Left lung (tissue), 10 donors: ENCODE measurements around the gene CFAP97D2. TPM values are rescaled to one million over a fixed set of nuclear protein-coding genes. Genes with fewer than 3 reads are reported as not detected.
A peak's percentile ranks its signal among the peaks of the same experiment; 100 is the strongest.
"Not testable (repeated sequence)": the region's sequence is repeated elsewhere in the genome, so short reads cannot be mapped to it uniquely, and the experiment has no call there.

Experiments
- ATAC-seq: fragments of 200-7000 bp; cut with Tn5 transposase; one replicate; pipeline ENCODE4 v1.9.1; 2020; ENCODE audit warnings: moderate library complexity
- DNase-seq, 4 donors: peaks; one replicate each; pipeline ENCODE4 v3.0.0-alpha.2; 2013 to 2020
- H3K27ac ChIP-seq, 2 donors: fragments of 200-600 bp; sonication (generic) in 1 of 2; one replicate each; pipeline versions ENCODE4 v1.5.0 to v1.8.0; 2020 to 2021
- H3K27me3 ChIP-seq, 2 donors: fragments of 200-600 bp; sonication (generic) in 1 of 2; one replicate each; pipeline versions ENCODE4 v1.5.0 to v1.8.0; 2020 to 2021
- H3K36me3 ChIP-seq, 2 donors: fragments of 200-600 bp; sonication (generic) in 1 of 2; one replicate each; pipeline versions ENCODE4 v1.5.0 to v1.8.0; 2020 to 2021
- H3K4me1 ChIP-seq, 2 donors: fragments of 200-600 bp; one replicate each; pipeline ENCODE4 v1.8.0; 2021
- H3K4me3 ChIP-seq, 2 donors: fragments of 200-600 bp; sonication (generic) in 1 of 2; one replicate each; pipeline versions ENCODE4 v1.5.0 to v1.8.0; 2020 to 2021; ENCODE audit warnings: mild to moderate bottlenecking in 1 of 2
- H3K9me3 ChIP-seq, 2 donors: fragments of 200-600 bp; sonication (generic) in 1 of 2; one replicate each; pipeline versions ENCODE4 v1.5.0 to v1.8.0; 2020 to 2021
- intact Hi-C, 2 donors: fragments of 100-400 bp; cut with DNase I; formaldehyde crosslinking; loops; one replicate each; pipeline versions ENCODE4 v1.11.2 to v1.14.2; 2022
- polyA plus RNA-seq, 6 donors: library from polyadenylated mRNA; unstranded; fragments of 120-200 nt; gene quantifications; one replicate each; pipeline ENCODE4 v1.2.1, GENCODE V29; 2013; ENCODE audit not compliant: insufficient read length in 6 of 6
- total RNA-seq, 2 donors: library from RNA; stranded (reverse); fragmentation: NEBNext Ultra II Directional; extraction: Animal tissue kit (Norgen Biotek cat#: 25700); gene quantifications; one replicate each; pipeline ENCODE4 v1.2.1, GENCODE V29; 2021
- TF ChIP-seq, protein P1 (sequence below), 2 donors: fragments of 200-600 bp; sonication (generic) in 1 of 2; IDR thresholded peaks; one replicate each; pipeline versions ENCODE4 v1.5.0 to v1.8.0; 2021; ENCODE audit warnings: antibody characterized with exemption in 2 of 2
- donor health status: DM: no; HTN: yes; CAD: no.
- donor health status: DM: no; HTN: no; CAD: no.

Gene CFAP97D2
- total and polyA plus RNA-seq, 8 donors = 0.23 to 2.1 (median 1.0) TPM; not detected in 1

DNA sequence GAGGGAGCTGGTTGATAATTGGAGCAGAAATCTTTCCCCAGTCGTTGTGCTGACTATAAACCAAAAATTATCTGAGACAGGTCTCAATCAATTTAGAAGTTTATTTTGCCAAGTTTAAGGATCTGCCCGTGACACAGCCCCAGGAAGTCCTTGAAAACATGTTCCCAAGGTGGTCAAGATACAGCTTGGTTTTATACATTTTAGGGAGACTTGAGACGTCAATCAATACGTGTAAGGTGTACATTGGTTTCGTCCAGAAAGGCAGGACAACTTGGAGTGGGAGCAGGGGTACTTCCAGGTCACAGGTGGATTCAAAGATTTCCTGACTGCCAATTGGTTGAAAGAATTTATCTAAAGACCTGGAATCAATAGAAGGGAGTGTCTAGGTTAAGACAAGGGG lies 17.6 kb downstream of the CFAP97D2 start:
- DNase-seq (peak in 1 of 4 donors; percentile 16), ATAC-seq (peak; percentile 69)
- peak overlapping the region in 1 of 2 donors; percentile 13 for H3K4me3 ChIP-seq
- H3K27ac ChIP-seq = no peak overlapping the region
- H3K36me3 ChIP-seq = no peaks in the 10 kb centered on the region
- TF ChIP-seq, protein P1, sequence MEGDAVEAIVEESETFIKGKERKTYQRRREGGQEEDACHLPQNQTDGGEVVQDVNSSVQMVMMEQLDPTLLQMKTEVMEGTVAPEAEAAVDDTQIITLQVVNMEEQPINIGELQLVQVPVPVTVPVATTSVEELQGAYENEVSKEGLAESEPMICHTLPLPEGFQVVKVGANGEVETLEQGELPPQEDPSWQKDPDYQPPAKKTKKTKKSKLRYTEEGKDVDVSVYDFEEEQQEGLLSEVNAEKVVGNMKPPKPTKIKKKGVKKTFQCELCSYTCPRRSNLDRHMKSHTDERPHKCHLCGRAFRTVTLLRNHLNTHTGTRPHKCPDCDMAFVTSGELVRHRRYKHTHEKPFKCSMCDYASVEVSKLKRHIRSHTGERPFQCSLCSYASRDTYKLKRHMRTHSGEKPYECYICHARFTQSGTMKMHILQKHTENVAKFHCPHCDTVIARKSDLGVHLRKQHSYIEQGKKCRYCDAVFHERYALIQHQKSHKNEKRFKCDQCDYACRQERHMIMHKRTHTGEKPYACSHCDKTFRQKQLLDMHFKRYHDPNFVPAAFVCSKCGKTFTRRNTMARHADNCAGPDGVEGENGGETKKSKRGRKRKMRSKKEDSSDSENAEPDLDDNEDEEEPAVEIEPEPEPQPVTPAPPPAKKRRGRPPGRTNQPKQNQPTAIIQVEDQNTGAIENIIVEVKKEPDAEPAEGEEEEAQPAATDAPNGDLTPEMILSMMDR (IDR thresholded peaks at IDR 0.05) = no peak
- H3K4me1 ChIP-seq = no peaks in the 10 kb centered on the region
- peaks cover 0 to 15% of the 10 kb centered on the region in 2 donors for H3K27me3 ChIP-seq
- intact Hi-C loops = no loop called here
- H3K9me3 ChIP-seq = peaks cover 0 to 4% of the 10 kb centered on the region in 2 donors

DNA sequence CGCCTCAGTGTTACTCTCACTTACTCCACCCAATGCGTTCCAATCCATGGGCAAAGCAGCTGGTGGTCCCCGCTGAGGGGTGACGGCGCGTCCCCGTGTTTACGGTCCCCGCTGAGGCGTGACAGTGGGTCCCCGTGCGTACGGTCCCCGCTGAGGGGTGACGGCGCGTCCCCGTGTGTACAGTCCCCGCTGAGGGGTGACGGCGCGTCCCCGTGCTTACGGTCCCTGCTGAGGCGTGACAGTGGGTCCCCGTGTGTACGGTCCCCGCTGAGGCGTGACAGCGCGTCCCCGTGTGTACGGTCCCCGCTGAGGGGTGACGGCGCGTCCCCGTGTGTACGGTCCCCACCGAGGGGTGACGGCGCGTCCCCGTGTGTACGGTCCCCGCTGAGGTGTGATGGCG lies 19.5 kb downstream of the CFAP97D2 start:
- Histone ChIP-seq H3K36me3 (no peaks in the 10 kb centered on the region), H3K27me3 (peaks cover 0 to 15% of the 10 kb centered on the region in 2 donors), H3K9me3 (peaks cover 0 to 4% of the 10 kb centered on the region in 2 donors), H3K4me1 (no peaks in the 10 kb centered on the region), H3K4me3 (no peak overlapping the region), H3K27ac (no peak overlapping the region)
- intact Hi-C loops = no loop called here
- TF ChIP-seq, protein P1 (IDR thresholded peaks at IDR 0.05) = no peak
- DNase-seq (peak in 1 of 4 donors; percentile 56), ATAC-seq (no peak)

DNA sequence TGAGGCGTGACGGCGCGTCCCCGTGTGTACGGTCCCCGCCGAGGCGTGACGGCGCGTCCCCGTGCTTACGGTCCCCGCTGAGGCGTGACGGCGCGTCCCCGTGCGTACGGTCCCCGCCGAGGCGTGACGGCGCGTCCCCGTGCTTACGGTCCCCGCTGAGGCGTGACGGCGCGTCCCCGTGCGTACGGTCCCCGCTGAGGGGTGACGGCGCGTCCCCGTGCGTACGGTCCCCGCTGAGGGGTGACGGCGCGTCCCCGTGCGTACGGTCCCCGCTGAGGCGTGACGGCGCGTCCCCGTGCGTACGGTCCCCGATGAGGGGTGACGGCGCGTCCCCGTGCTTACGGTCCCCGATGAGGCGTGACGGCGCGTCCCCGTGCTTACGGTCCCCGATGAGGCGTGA lies 20.5 kb downstream of the CFAP97D2 start:
- H3K4me3 ChIP-seq, intact Hi-C loops: not testable (repeated sequence)

DNA sequence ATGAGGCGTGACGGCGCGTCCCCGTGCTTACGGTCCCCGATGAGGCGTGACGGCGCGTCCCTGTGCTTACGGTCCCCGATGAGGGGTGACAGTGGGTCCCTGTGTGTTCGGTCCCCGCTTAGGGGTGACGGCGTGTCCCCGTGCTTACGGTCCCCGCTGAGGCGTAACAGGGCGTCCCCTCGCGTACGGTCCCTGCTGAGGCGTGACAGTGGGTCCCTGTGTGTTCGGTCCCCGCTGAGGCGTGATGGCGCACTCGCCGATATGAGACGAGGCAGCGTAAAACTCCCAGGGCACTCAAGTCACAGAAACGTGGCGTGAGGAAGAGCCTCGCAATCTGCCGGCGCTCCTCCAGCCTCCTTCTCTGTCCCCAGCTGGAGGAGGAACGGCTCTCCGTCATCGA lies 20.9 kb downstream of the CFAP97D2 start:
- DNase-seq = peak in 1 of 4 donors; percentile 62
- Histone ChIP-seq H3K4me3 (no peak overlapping the region), H3K4me1 (no peaks in the 10 kb centered on the region), H3K9me3 (peaks cover 0 to 4% of the 10 kb centered on the region in 2 donors), H3K27me3 (peaks cover 0 to 15% of the 10 kb centered on the region in 2 donors), H3K36me3 (no peaks in the 10 kb centered on the region), H3K27ac (no peak overlapping the region)
- intact Hi-C loops = no loop called here
- TF ChIP-seq, protein P1 (IDR thresholded peaks at IDR 0.05) = no peak
- no peak for ATAC-seq

More for the DNA sequence above, 20.5 kb downstream of the CFAP97D2 start:
- not testable (repeated sequence) for H3K4me1 ChIP-seq, H3K27ac ChIP-seq, H3K9me3 ChIP-seq, ATAC-seq, H3K36me3 ChIP-seq
- peak in 1 of 4 donors; percentile 26 for DNase-seq
- peaks cover 0 to 15% of the 10 kb centered on the region in 2 donors for H3K27me3 ChIP-seq

GRCh38 chr13:114200399-114200911 lies 21.4 kb downstream of the CFAP97D2 start:
- H3K4me3 ChIP-seq = no peak overlapping the region
- H3K36me3 ChIP-seq = no peaks in the 10 kb centered on the region
- TF ChIP-seq, protein P1 (IDR thresholded peaks at IDR 0.05) = no peak
- peaks cover 0 to 4% of the 10 kb centered on the region in 2 donors for H3K9me3 ChIP-seq
- DNase-seq (peak in 1 of 4 donors; percentile 62), ATAC-seq (no peak)
- intact Hi-C loops = no loop called here
- H3K27ac ChIP-seq = no peak overlapping the region
- peaks cover 0 to 15% of the 10 kb centered on the region in 2 donors for H3K27me3 ChIP-seq
- no peaks in the 10 kb centered on the region for H3K4me1 ChIP-seq

- intact Hi-C loops = no loop called here
- TF ChIP-seq, protein P1 (IDR thresholded peaks at IDR 0.05) = no peak
- Histone ChIP-seq H3K9me3 (peaks cover 0 to 4% of the 10 kb centered on the region in 2 donors), H3K36me3 (no peaks in the 10 kb centered on the region), H3K27ac (no peak overlapping the region), H3K4me1 (no peaks in the 10 kb centered on the region), H3K27me3 (peaks cover 0 to 15% of the 10 kb centered on the region in 2 donors), H3K4me3 (no peak overlapping the region)
- DNase-seq = no peak
- no peak for ATAC-seq
Measured at GRCh38 chr13:114202581-114202980, 23.5 kb downstream of the CFAP97D2 start.
